Endometrial microvascular endothelial cells (primary cell): ENCODE measurements around the gene PPEF1. TPM values are rescaled to one million over a fixed set of nuclear protein-coding genes. Genes with fewer than 3 reads are reported as not detected.
"Not testable (repeated sequence)": the region's sequence is repeated elsewhere in the genome, so short reads cannot be mapped to it uniquely, and the experiment has no call there.

Experiments used
- in situ Hi-C: cut with HindIII; loops from 2 replicates; pipeline ENCODE4 v1.10.0; 2017; ENCODE audit warnings: low sequenced_read_pairs, low pct_unique_long_range_greater_than_20kb; ENCODE audit errors: inconsistent ontology term
- total RNA-seq: library from RNA; depleted of rRNA; stranded (reverse); fragments of >200 nt; gene quantifications from one replicate; pipeline ENCODE4 v1.2.3, GENCODE V29; 2015; ENCODE audit errors: inconsistent ontology term

Gene PPEF1
- total RNA-seq, 1 donor from 2014 or later: not detected

DNA sequence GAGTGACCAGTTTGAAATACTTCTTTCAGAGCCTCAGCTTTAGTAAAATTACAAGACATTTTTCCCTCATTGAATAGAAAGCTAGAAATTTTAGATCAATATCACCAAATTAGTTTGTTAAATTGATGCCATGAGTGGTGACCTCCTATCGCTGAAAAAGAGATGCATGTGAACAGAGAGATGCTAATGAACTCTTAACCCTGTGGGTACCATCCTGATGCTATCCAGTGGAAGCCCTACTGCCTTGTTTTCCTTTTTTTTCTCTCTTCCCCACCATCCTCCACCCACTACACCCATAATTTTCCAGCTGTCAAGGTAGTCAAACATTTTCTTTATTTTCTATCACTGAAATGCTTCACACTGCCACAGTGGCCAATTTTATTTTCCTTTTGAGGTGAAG, 61.9 kb downstream of the PPEF1 start:
- in situ Hi-C loops: no loop called here

GRCh38 chrX:18769812-18770573, 62.5 kb downstream of the PPEF1 start:
- in situ Hi-C loops: no loop called here

DNA sequence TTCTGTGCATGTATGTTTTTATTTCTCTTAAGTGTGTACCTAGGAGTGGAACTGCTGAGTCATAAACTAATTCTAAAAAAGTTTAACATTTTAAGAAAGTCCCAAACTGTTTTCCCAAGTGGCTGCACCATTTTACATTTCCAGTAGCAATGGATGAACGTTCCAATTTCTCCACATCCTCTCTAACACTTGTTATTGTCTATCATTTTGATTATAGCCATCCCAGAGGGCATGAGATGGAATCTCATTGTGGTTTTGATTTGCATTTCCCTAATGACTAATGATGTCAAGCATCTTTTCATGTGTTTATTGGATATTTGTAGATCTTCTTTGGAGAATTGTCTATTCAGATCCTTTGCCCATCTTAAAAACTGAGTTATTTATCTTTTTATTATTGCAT, 82.5 kb downstream of the PPEF1 start:
- in situ Hi-C loops: no loop called here

DNA sequence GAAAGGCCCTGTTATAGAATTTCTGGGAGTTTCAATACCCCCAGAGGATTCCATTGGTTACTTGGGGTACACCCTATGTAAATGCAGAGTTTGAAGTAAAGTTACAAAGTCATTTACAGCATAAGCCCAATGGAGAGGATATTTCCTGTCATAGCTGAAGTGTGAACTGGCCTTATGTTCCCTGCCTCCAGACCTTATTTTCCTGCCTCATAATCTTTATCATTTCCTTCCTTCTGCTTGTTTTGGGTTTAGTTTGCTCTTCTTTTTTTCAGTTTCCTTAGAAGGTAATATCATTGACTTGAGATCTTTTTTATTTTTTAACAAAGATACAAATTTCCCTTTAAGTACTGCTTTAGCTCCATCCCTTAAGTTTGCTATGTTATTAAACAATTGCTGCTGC, 85.4 kb downstream of the PPEF1 start:
- in situ Hi-C loops: no loop called here

DNA sequence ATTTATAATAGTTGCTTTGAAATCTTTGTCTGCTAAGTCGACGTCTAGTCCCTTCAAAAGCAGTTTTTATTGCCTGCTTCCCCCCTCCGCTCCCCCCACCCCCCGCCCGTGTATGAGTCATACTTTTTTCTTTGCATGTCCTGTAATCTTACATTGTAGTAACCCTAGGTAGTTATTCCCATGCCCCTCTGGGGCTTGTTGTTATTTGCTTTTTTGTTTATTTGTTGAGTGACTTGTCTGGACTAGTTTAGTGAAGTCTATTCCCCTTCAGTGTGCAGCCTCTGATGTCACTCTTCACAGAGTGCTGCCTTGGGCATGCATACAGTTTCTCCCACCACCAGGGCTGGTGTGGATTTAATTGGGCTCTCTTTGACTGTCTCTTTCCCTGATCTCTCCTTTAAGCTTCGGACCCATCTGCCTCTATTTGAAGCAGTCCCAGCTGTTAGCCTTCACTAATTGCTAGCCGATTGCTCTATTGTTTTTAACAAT, 86.2 kb downstream of the PPEF1 start:
- in situ Hi-C loops: no loop called here

- in situ Hi-C loops: no loop called here
These were observed 89.7 kb downstream of the PPEF1 start for GRCh38 chrX:18797141-18797540.

- in situ Hi-C loops: no loop called here
These were observed 92.5 kb downstream of the PPEF1 start for GRCh38 chrX:18799911-18800310.

GRCh38 chrX:18809641-18810040, 102.2 kb downstream of the PPEF1 start:
- in situ Hi-C loops: no loop called here

DNA sequence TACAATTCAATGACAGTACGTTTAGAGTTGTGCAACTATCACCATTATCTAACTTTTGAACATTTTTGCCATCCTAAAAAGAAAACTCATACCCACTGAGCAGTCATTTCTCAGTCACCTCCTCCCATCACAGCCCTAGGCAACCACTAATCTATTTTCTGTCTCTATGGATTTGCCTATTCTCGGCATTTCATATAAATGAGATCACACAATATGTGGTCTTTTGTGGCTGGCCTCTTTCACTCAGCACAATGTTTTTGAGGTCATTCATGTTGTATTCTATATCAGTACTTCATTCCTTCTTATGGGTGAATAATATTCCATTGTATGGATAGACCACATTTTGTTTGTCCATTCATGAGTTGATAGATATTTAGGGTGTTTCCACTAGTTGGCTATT, 103.0 kb downstream of the PPEF1 start:
- in situ Hi-C loops: no loop called here

GRCh38 chrX:18825375-18825774, 117.9 kb downstream of the PPEF1 start:
- in situ Hi-C loops: no loop called here

DNA sequence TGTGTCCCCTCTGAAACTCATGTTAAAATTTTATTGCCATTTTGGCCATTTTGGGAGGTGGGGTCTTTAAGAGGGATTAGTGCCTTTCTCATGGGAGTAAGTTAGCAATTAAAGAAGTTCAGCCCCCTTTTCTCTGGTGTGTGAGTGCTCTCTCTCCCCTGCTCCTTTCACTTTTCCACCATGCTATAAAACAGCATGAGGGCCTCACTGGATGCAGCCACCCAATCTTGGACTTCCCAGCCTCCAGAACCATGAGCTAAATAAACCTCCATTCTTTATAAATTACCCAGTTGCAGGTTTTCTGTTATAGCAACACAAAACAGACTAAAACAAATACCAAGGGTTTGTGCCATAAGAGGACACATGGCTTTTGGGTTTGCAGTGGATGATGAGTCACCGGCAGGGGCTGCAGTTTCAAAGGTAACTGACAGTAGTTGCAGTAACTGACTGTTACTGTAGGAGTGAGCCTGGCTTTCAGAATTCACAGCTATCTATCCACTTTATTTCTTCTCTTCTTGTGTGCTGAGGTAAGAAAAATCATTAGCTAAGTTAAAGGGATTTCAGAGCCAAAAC, 121.5 kb downstream of the PPEF1 start:
- in situ Hi-C loops: no loop called here

- in situ Hi-C loops: no loop called here
These were observed 125.8 kb downstream of the PPEF1 start for GRCh38 chrX:18833071-18833731.

GRCh38 chrX:18847901-18848300, 140.5 kb downstream of the PPEF1 start:
- in situ Hi-C loops: not testable (repeated sequence)

DNA sequence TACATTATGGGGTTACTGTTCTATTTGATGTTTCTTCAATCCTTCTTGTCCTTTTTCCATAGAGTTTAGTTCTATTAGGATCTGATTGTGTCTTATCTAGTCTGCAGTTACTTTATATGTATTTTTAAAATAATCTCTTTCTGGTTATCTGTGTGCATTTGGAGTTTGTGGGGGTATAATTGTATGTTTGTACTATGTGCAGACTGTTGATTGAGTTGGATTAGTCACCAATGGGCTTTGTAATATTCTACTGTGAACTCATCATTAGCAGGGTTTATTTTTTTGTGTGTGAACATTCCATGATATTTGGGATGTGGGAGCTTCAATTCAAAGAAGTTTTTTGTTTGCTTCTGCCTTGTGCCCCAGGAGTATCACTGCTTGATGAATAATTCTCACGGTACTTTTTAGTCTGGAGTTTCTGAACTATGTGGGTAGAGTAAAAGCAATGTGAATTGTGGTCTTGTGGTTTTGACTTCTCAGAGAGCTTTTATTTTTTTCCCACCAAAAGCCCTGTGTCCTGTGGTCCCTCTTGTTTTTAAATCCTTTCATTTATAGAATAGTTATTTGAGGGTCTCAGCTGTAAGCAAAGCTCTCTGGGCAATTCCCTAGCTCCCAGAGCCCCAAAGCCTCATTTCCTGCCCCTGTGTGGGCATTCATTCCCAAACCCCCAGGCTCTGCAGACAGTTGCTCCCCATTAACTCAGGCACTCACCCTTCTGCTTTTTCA, 148.6 kb downstream of the PPEF1 start:
- in situ Hi-C loops: no loop called here

GRCh38 chrX:18856645-18856997, 149.2 kb downstream of the PPEF1 start:
- in situ Hi-C loops: no loop called here

- in situ Hi-C loops: no loop called here
These were observed 154.1 kb downstream of the PPEF1 start for GRCh38 chrX:18861511-18861910.

GRCh38 chrX:18864390-18864920, 157.0 kb downstream of the PPEF1 start:
- in situ Hi-C loops: no loop called here

- in situ Hi-C loops: no loop called here
These were observed 163.9 kb downstream of the PPEF1 start for GRCh38 chrX:18871161-18871890.

GRCh38 chrX:18871970-18872369, 164.5 kb downstream of the PPEF1 start:
- in situ Hi-C loops: no loop called here
